Activated T-helper 9 cell treated with anti-CD3 and anti-CD28 coated beads, Interleukin-2, amount 50 U/mL, for 16 hours (primary cell): ENCODE measurements around the gene PDZD2.
"Not testable (repeated sequence)": the region's sequence is repeated elsewhere in the genome, so short reads cannot be mapped to it uniquely, and the experiment has no call there.

Experiments
- DNase-seq: peaks from one replicate; pipeline ENCODE4 v3.0.0-alpha.2; 2020; ENCODE audit warnings: low read depth

Gene PDZD2

DNA sequence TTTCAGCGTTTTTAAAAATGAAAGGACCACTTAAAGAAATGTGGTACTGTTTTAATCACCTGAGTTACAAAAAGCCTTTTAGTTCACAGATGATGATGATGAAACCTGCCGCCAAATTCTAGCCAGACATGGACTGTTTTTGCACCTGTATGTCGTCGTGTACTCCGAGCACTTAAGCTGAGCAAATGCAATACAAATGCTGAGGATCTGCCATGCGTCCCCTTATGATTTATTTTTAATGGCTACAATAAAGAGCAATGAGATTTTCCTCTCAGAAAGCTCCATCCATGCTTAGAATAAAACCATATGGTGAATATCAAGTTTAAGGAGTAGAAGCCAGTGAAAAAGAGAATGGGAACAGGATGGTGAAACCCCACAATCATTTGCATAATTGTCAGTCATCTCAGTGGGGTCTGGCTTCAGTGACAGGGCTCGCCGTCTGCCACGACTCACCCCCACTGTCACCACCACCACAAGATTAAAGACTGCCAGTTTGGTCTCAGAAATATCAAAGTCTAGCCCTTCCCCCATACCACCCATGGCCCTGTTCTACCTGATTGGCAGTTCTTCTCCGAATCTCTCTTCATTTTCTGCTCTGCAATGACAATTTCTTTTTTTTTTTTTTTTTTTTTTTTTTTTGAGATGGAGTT is 375.3 kb downstream of the PDZD2 start:
- no peak for DNase-seq

DNA sequence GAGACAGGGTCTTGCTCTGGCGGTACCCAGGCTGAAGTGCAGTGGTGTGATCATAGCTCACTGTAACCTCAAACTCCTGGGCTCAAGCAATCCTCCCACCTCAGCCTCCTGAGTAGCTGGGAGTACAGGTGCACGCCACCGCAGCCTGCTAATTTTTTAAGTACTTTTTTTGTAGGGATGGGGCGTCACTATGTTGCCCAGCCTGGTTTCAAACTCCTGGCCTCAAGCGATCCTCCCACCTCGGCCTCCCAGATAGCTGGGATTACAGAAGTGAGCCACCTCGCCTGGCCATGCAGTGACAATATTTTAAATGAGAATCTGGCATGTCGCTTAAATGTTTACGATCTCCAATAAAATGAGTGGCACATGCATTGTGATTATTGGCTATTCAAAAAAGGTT is 376.3 kb downstream of the PDZD2 start:
- DNase-seq = not testable (repeated sequence)

DNA sequence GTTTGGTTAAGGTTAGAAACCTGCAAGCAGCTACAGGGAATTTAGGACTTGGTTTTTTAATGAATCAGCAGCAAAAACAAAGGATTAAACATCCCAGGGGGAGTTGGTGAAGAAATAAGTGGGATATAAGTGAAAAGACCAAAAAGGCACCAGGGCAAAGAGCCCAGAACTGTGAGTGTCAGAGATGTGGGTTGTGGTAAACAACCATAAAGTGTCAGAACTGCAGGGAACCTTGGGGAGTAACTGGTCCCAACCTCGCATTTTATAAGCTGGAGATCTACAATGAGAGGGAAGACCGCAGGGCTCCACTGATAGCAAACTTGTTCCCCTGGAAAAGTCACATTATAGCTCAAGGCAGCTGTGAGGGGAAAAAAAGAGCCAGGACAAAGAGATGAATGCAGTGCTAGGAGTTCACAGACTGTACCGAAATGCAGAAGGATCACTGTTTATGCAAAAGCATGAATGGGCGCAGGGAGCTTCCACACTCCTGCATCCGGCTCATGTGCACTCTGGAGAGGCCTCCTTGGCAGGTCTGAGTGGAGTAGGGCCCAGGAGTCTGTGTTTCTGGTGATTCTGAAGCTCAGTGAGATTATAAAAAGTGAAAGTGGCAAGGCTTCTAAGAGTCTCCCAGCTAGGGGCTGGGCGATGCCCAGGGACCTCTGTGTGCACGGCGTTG is 378.9 kb downstream of the PDZD2 start:
- no peak for DNase-seq

DNA sequence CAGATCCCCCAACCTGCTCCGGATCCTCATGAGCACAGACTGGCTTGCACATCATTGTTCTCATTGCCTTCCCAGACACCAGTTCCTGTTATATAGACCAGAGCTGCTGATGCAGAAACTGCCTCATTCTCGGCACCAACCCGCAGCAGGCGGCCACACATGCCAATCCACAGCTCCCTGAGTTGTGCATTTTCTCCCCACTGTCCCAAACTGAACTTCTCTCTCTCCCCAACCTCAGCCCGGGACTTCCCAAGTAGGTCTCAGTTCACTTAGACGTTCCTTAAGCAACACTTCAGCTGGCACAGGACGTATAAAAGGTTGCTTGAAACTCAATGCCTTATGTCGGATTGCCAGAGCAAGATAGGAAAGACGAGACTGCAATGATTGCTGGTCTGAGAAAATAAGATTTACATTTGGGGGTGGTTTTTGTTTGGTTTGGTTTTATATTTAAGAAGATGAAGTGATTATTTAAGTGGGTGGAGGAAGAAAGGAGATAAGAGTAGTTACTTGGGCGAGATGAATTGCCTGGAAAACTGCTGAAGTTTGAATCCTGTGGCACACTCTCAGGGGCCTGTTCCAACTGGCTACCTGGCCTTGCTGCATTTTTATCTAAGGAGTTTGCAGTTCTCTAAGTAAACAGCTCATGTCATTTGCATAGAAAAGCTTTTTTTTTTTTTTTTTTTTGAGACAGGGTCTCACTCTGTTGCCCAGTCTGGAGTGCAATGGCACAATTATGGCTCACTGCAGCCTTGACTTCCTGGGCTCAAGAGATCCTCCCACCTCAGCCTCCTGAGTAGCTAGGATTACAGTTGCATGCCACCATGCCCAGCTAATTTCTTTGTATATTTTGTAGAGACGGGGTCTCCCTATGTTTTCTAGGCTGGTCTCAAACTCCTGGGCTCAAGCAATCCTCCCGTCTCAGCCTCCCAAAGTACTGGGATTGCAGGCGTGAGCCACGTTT is 379.8 kb downstream of the PDZD2 start:
- DNase-seq = no peak

DNA sequence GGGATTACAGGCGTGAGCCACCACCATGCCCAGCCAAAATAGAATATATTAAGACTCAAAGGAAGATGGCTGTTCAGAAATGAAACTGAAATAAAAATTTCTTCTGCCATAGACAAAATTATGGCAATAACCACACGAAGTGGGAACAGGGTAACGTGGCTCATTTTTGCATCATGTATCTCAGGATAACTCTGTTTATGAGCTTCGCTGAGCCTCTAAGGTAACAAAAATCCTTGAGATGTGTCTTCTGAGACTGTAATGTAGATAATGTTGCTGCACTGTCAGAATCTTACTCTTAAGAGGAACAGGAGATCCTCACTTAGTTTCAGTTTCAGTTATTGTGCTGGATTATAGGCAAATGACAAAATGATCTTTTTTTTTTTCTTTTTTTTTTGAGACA is 381.3 kb downstream of the PDZD2 start:
- DNase-seq = no peak

DNA sequence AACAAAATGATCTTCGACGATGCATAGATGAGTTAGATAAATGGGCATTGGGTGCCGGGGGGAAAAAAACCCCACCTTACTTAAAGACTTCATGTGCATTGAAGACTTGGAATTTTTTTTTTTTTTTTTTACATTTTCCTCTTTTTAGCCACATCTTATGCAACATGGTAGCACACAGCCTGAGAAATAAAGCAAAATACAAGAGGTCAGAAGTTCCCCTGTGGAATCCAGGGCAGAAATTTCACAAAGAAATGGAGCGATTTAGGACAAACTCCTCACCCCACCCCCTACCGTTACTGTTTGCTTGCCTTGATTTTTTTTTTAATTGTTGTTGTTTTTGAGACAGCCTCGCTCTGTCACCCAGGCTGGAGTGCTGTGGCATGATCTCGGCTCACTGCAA is 382.0 kb downstream of the PDZD2 start:
- no peak for DNase-seq

DNA sequence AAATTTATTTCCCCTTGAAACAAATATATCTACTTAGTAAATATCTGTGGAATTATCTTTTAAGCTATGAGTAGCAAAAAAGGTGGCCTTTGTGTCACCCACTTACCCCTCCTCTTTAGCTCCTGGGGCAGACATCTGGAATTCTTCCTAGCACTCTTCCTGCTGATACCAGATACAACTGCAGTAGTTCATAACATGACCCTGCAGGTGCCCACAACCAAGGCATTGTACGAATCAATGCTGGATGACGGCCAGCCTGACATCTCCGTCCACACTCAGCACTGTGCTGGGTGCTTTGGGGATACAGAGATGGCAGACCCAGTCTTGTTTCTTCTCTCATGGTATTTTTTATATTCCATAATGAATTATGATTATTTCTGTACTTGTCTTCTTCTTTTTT is 382.8 kb downstream of the PDZD2 start:
- no peak for DNase-seq

DNA sequence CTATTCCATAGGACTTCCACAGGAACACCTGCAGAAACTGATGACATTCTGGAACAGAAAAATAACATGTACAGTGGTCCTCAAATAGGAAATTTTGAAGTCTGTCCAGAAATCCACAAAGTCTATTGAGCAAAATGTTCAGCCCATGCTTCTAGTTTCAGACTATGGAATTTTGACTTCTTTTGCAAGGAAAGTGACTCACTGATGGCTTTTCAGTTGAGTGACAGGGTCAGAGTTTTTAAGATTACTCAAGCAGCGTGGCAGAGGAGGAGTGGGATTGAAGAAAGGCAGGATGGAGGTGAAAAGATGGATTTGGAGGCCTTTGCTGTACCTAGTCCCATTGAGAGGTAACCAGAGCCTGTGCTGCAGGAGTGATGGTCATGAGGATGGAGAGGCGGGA is 383.7 kb downstream of the PDZD2 start:
- DNase-seq = no peak

DNA sequence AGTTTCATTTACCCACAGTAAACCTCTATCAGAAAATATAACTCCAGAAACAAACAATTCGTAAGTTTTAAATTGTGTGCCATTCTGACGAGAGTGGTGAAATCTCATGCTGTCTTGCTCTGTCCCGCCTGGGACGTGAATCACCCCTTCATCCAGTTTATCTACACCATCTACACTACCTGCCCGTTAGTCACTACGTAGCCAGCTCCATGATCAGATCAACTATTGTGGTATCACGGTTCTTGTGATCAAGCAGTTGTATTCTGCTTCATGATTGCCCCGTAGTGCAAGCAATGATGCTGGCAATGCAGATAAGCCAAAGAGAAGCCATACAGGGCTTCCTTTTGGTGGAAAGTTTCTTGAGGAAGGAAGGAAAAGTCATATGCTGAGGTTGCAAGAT is 384.9 kb downstream of the PDZD2 start:
- DNase-seq = no peak

DNA sequence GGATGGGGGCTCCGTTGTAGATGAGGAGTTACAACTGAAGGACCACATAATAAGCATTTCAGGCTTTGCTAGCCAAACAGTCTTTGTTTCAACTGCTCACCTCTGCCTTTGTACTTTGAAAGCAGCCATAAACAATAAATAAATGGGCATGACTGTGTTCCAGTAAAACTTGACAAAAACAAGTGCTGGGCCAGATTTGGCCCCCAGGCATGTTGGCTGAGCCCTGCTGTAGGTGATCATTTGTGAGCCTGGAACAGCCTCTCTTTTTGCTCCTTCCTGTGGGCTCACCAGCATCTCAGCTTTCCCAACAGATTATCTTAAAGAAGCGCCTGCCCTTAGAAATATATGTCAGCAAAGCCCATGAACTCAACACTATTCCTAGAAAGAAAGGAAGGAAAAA is 385.8 kb downstream of the PDZD2 start:
- no peak for DNase-seq

DNA sequence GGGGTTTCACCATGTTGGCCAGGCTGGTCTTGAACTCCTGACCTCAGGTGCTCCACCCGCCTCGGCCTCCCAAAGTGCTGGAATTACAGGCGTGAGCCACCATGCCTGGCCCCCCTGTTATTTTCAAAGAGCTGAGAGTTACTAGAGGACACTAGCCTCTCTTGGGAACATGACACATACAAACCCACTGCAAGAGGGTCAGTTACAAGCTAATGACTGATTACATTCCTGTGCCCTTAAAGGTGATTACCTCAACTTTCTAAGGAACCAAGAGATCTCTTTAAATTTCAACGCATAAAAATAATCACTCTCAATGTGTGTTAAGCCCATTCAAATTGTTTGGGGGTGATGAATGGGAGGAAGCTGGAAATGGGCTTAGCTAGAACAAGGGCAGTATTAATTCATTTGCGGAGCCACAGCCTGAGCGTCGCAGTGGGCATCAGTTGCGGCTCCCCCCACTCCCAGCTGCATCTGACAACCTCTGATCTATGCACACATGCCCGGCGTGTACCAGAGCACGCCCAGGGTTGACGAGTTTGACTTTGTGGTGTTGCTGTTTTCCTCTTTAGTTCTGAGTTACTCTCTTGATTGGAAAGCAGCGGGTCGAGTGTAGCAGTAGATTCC is 388.3 kb downstream of the PDZD2 start:
- DNase-seq = no peak

DNA sequence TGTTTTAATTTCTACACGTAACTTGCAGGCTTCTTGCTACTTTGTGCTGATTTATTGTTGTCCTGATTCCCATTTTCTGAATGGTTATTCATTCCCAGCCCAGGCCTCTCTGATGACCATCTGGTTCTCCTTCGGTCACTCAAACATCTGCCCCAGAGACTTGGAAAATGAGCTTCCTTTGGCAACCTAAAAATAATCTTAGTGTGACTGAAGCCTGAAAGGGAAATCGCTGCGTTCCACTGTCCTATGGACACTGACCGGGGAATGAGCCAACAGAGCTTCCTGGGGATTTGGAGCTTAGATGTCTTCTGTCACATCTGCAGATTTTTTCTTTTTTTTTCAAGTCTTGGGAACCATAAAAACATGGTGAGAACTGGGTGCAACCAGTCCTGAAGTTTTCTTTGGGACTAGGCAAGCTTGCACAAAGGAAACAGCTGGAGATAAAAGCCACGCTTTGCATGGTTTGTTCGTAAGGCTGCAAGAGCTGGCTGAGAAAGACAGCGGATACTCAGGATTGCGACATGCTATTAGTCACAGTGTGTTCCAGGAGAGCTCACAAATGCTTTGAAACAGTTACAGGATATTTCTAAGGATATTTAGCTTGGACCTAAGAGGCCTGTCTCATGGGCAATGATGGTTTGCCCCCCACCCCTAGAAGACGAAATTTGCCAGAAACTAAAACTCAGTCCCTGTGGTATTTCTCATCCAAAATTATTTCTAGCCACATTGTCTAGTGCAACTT is 389.0 kb downstream of the PDZD2 start:
- no peak for DNase-seq

DNA sequence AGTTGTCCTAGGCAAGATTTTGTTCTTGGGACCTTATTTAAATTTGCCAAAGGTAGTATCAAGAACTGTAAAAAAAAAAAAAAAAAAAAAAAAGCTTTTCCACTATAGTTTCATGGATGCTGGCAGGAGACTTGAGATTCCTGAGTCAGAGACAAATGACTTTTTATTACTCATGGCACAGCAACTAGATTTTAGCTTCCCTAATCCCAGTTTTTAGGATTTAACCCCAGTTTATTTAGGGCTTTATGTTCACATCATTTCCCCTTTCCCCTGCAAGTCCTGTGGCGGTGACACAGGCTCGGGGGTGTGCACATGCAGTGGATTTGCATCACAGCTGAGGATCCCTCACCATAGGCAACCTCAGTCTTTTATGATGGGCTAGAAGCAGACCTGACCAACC is 390.3 kb downstream of the PDZD2 start:
- no peak for DNase-seq

DNA sequence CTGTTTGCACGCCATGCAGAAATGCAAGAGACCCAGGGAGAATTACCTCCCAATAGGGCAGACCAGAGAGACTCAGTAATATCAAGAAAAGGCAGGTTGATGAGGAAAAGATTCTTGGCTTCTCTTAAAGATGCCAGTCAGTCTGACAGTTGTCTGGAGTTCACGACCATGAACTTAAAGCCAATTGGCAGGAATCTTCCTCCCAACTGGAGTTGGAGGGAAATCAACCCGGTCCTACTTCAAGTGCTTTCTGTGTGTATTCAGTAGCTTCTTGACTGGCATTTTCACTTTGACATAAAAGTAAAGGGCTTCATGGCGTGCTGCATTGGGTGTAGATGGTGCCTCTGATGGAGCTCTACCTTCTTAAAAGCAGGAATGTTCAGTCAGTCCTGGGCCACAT is 390.9 kb downstream of the PDZD2 start:
- DNase-seq = no peak

DNA sequence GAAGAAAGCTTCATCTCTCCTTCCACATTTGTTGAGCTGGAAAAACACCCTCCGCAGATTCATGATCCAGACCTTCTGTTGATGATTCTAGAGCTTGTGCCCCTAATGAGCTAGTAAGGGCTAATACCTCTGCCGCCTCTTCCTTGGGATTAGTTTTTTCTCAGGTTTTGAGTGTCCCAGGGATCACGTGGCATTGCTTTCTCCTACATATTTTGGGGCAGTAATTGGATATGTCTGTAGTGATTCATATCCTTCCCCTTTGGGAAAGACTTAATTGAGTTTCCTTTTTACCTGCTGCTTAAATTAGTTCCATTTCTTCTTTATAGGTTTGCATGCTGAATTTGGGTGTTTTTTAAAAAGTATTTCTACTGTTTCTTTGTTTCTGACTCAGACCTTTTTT is 391.3 kb downstream of the PDZD2 start:
- no peak for DNase-seq

DNA sequence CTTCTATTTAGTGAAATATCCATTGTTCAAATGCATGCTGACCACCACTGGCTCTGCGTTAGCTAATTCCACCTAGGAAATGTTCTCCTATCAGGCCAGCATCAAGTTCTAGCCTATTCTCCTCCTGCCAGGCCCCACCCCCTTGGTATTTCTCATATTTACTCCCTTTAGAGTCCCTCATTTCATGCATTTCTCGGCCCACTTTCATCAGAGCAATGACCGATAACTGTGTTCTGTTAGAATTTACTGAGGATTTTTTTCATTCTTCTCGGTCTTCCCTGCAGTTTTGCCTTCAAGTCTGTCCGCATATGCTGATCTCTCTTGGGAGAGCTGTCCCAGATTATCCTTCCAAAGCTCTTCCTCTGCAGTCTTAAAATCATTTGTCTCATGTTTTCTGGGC is 391.8 kb downstream of the PDZD2 start:
- no peak for DNase-seq

DNA sequence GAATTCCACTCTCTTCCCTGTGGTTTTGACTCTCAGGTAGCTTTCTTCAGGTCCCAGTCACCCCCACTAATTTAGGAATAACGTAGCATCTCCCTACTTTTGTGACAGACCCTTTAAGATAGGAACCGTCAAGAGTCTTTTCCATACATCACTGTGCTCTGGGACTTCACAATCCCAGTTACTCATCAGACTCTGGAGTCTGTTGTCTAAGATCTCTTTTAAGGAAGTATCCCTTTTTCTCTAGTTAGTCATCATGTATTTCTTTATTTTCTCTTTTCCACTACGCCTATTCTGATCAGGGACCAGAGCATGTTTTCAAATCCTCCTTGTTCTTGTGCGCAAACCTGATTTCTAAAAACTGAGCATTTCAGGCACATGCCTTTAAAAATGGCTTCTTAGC is 392.2 kb downstream of the PDZD2 start:
- no peak for DNase-seq

DNA sequence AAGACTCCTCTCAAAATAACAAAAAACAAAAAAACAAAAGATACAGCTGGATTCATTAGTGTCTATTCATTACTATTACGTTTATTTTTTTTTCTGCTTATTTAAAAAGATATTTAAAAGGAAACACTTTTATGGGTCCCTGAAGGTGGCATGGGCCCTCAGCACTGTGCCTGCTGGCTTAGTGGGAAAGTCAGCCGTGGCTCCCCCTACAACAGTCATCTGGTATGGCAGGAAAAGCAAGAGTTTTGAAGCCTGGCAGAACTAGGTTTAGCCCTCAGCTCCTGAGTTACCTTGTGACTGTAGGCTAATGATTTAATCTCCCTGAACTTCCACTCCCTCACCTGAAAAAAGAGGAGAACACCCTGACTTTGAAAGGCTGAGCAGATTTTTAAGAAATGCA is 399.6 kb downstream of the PDZD2 start:
- DNase-seq = no peak

DNA sequence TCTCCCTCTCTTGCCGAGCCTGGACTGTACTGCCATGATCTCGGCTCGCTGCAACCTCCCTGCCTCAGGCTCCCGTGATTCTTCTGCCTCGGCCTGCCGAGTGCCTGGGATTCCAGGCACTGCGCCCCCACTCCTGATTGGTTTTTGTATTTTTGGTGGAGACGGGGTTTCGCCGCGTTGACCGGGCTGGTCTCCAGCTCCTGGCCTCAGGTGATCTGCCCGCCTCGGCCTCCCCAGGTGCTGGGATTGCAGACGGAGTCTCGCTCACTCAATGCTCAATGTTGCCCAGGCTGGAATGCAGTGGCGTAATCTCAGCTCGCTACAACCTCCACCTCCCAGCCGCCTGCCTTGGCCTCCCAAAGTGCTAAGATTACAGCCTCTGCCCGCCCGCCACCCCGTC is 400.2 kb downstream of the PDZD2 start:
- DNase-seq = not testable (repeated sequence)

DNA sequence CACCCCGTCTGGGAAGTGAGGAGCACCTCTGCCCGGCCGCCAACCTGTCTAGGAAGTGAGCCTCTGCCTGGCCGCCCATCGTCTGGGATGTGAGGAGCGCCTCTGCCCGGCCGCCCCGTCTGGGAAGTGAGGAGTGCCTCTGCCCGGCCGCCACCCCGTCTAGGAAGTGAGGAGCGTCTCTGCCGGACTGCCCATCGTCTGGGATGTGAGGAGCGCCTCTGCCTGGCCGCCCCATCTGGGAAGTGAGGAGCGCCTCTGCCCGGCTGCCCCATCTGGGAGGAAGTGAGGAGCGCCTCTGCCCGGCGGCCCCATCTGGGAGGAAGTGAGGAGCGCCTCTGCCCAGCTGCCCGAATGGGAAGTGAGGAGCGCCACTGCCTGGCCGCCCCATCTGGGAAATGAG is 400.7 kb downstream of the PDZD2 start:
- not testable (repeated sequence) for DNase-seq

DNA sequence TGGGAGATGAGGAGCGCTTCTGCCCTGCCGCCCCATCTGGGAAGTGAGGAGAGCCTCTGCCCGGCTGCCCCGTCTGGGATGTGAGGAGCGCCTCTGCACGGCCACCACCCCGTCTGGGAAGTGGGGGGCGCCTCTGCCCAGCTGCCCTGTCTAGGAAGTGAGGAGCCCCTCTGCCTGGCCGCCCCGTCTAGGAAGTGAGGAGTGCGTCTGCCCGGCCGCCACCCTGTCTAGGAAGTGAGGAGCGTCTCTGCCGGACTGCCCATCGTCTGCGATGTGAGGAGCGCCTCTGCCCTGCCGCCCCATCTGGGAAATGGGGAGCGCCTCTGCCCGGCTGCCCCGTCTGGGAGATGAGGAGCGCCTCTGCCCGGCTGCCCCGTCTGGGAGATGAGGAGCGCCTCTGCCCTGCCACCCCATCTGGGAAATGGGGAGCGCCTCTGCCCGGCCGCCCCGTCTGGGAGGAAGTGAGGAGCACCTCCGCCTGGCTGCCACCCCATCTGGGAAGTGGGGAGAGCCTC is 401.3 kb downstream of the PDZD2 start:
- not testable (repeated sequence) for DNase-seq

DNA sequence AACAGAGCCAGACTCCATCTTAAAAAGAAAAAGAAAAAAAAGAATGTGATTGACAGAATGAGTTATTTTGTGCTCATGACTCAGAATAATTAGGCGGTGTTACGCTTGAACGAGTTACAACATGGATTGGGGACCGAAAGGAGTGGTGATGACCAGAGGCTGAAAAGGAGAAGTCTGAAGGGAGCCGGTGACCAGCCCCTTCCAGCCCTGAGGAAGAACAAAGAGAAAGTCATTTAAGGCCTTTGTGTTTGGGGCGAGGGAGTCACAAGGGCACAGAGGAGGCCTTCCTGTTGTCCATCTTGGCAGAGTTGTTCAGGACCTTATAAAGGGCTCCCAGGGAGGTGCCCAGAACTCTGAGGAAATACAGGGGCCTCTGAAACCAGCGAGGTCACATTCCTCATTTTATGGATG is 403.6 kb downstream of the PDZD2 start:
- no peak for DNase-seq
